Effector memory CD4-positive, alpha-beta T cell (primary cell): ENCODE measurements around the gene SF3A1.

Experiments
- DNase-seq, 3 donors: peaks; one replicate each; pipeline ENCODE4 v3.0.0-alpha.2; 2020
- H3K27ac ChIP-seq: 2 replicates; pipeline ENCODE4 v1.7.0; 2013; ENCODE audit warnings: mild to moderate bottlenecking, low read length, moderate library complexity; ENCODE audit not compliant: insufficient read depth, poor library complexity, severe bottlenecking
- H3K27me3 ChIP-seq: replicated peaks from 2 replicates; pipeline ENCODE4 v1.7.0; 2013; ENCODE audit warnings: mild to moderate bottlenecking, low read length; ENCODE audit not compliant: insufficient read depth, control insufficient read depth, poor library complexity, severe bottlenecking
- H3K36me3 ChIP-seq: 2 replicates; pipeline ENCODE4 v1.7.0; 2013; ENCODE audit warnings: mild to moderate bottlenecking, low read length, moderate library complexity; ENCODE audit not compliant: control insufficient read depth, insufficient read depth
- H3K4me1 ChIP-seq: 2 replicates; pipeline ENCODE4 v1.7.0; 2013; ENCODE audit warnings: low read length, mild to moderate bottlenecking; ENCODE audit not compliant: control insufficient read depth, insufficient read depth, poor library complexity, severe bottlenecking
- H3K4me3 ChIP-seq: 2 replicates; pipeline ENCODE4 v1.7.0; 2013; ENCODE audit warnings: low read length, low read depth, mild to moderate bottlenecking; ENCODE audit not compliant: insufficient read depth, poor library complexity, severe bottlenecking
- H3K9me3 ChIP-seq: 2 replicates; pipeline ENCODE4 v1.7.0; 2013; ENCODE audit warnings: mild to moderate bottlenecking, low read length, moderate library complexity; ENCODE audit not compliant: control insufficient read depth

The SF3A1 gene

GRCh38 chr22:30371321-30371720 is 14.6 kb upstream of the SF3A1 start:
- Histone ChIP-seq H3K4me3 (no peak overlapping the region), H3K27me3 (no peaks in the 10 kb centered on the region), H3K36me3 (no peaks in the 10 kb centered on the region), H3K4me1 (no peaks in the 10 kb centered on the region), H3K27ac (no peak overlapping the region), H3K9me3 (no peaks in the 10 kb centered on the region)
- DNase-seq: no peak

- H3K4me3 ChIP-seq: no peak overlapping the region
- no peaks in the 10 kb centered on the region for H3K36me3 ChIP-seq
- DNase-seq: no peak
- no peak overlapping the region for H3K27ac ChIP-seq
- no peaks in the 10 kb centered on the region for H3K9me3 ChIP-seq
- H3K27me3 ChIP-seq: no peaks in the 10 kb centered on the region
- H3K4me1 ChIP-seq: no peaks in the 10 kb centered on the region
These were observed 14.0 kb upstream of the SF3A1 start for GRCh38 chr22:30370641-30371230.

- H3K27me3 ChIP-seq: no peaks in the 10 kb centered on the region
These were observed 11.7 kb upstream of the SF3A1 start for GRCh38 chr22:30368420-30368819.

GRCh38 chr22:30365891-30366290 is 9.2 kb upstream of the SF3A1 start:
- no peak for DNase-seq
- H3K27ac ChIP-seq: no peak overlapping the region
- no peaks in the 10 kb centered on the region for H3K9me3 ChIP-seq
- H3K4me3 ChIP-seq: no peak overlapping the region
- H3K27me3 ChIP-seq: no peaks in the 10 kb centered on the region
- no peaks in the 10 kb centered on the region for H3K36me3 ChIP-seq
- H3K4me1 ChIP-seq: no peaks in the 10 kb centered on the region

More at GRCh38 chr22:30368420-30368819, 11.7 kb upstream of the SF3A1 start:
- DNase-seq: no peak
- no peak overlapping the region for H3K27ac ChIP-seq
- H3K36me3 ChIP-seq: no peaks in the 10 kb centered on the region
- no peak overlapping the region for H3K4me3 ChIP-seq
- no peaks in the 10 kb centered on the region for H3K4me1 ChIP-seq
- H3K9me3 ChIP-seq: no peaks in the 10 kb centered on the region

GRCh38 chr22:30362651-30363281 is 6.1 kb upstream of the SF3A1 start:
- Histone ChIP-seq H3K4me3 (no peak overlapping the region), H3K4me1 (no peaks in the 10 kb centered on the region), H3K9me3 (no peaks in the 10 kb centered on the region), H3K36me3 (no peaks in the 10 kb centered on the region), H3K27me3 (no peaks in the 10 kb centered on the region), H3K27ac (no peak overlapping the region)
- DNase-seq: no peak

- H3K9me3 ChIP-seq: no peaks in the 10 kb centered on the region
- H3K36me3 ChIP-seq: no peaks in the 10 kb centered on the region
- H3K27ac ChIP-seq: no peak overlapping the region
- H3K27me3 ChIP-seq: no peaks in the 10 kb centered on the region
- H3K4me3 ChIP-seq: no peak overlapping the region
- no peak for DNase-seq
- no peaks in the 10 kb centered on the region for H3K4me1 ChIP-seq
These were observed 5.4 kb upstream of the SF3A1 start for GRCh38 chr22:30361916-30362650.

- H3K4me1 ChIP-seq: peaks cover 18% of the 10 kb centered on the region
- no peak overlapping the region for H3K27ac ChIP-seq
- DNase-seq: no peak
- no peaks in the 10 kb centered on the region for H3K27me3 ChIP-seq
- no peak overlapping the region for H3K4me3 ChIP-seq
- H3K36me3 ChIP-seq: peaks cover 3% of the 10 kb centered on the region
- no peaks in the 10 kb centered on the region for H3K9me3 ChIP-seq
These were observed 1.8 kb upstream of the SF3A1 start for GRCh38 chr22:30358541-30358940.

- Histone ChIP-seq H3K36me3 (peaks cover 8% of the 10 kb centered on the region), H3K4me3 (no peak overlapping the region), H3K27ac (no peak overlapping the region), H3K9me3 (no peaks in the 10 kb centered on the region), H3K4me1 (peaks cover 18% of the 10 kb centered on the region), H3K27me3 (no peaks in the 10 kb centered on the region)
- no peak for DNase-seq
These were observed 1.0 kb upstream of the SF3A1 start for GRCh38 chr22:30357650-30358215.

- DNase-seq: no peak
- Histone ChIP-seq H3K27ac (peak overlapping the region; percentile 96), H3K36me3 (peaks cover 14% of the 10 kb centered on the region), H3K27me3 (no peaks in the 10 kb centered on the region), H3K9me3 (no peaks in the 10 kb centered on the region), H3K4me3 (peak overlapping the region; percentile 88), H3K4me1 (peaks cover 18% of the 10 kb centered on the region)
These were observed 509 bp upstream of the SF3A1 start for GRCh38 chr22:30357236-30357570.

GRCh38 chr22:30354644-30355043 is 2.0 kb downstream of the SF3A1 start:
- no peak for DNase-seq
- H3K27me3 ChIP-seq: no peaks in the 10 kb centered on the region
- H3K4me3 ChIP-seq: no peak overlapping the region
- H3K9me3 ChIP-seq: no peaks in the 10 kb centered on the region
- peaks cover 37% of the 10 kb centered on the region for H3K36me3 ChIP-seq
- H3K4me1 ChIP-seq: peaks cover 21% of the 10 kb centered on the region
- H3K27ac ChIP-seq: no peak overlapping the region
